Fibroblast of lung (primary cell): ENCODE measurements around the gene COPRS.

Source experiments
- CTCF ChIP-seq, 2 donors: IDR thresholded peaks in 1 of 2; conservative IDR thresholded peaks in 1 of 2; 1 replicate in 1 of 2; 2 replicates in 1 of 2; pipeline ENCODE4 v1.5.1; 2011 to 2012; ENCODE audit warnings: low read length in 2 of 2, control low read depth in 1 of 2, inconsistent platforms in 1 of 2, low read depth in 1 of 2, mild to moderate bottlenecking in 1 of 2
- EZH2 ChIP-seq: IDR thresholded peaks from 2 replicates; pipeline ENCODE4 v1.5.1; 2012; ENCODE audit warnings: low read length, control low read depth, mild to moderate bottlenecking; ENCODE audit errors: missing control alignments

- no peak for TF ChIP-seq CTCF (conservative IDR thresholded peaks at IDR 0.05 in 1 of 2, IDR thresholded peaks at IDR 0.05 in 1 of 2; ENCODE audit: low read depth in 1 of 2, low read length in 2 of 2)
- no peak for TF ChIP-seq EZH2
Measured at GRCh38 chr17:31903401-31903800, 44.4 kb upstream of the COPRS start.
